Endothelial cell of umbilical vein (primary cell): ENCODE data around the gene NKX2-4. TPM values are rescaled to one million over a fixed set of nuclear protein-coding genes. Genes with fewer than 3 reads are reported as not detected.
"Not testable (repeated sequence)": the region's sequence is repeated elsewhere in the genome, so short reads cannot be mapped to it uniquely, and the experiment has no call there.

ENCODE experiments used
- BruUV-seq: library from RNA; stranded (reverse); fragments of 400-500 nt; replicated peaks from 2 replicates; lab custom pipeline; 2021; lab: Mats Ljungman, UMichigan
- CTCF ChIA-PET: fragments of 300-600, 350-600 bp; sonication (Branson Sonifier 250); formaldehyde crosslinking; loops from one replicate; lab custom pipeline; 2021; ENCODE audit warnings: antibody characterized with exemption, inconsistent platforms; lab: Charles Lee
- POLR2A ChIA-PET: fragments of 300-600, 350-600 bp; sonication (Branson Sonifier 250); formaldehyde crosslinking; loops from one replicate; lab custom pipeline; 2021; ENCODE audit warnings: antibody characterized with exemption, inconsistent platforms; lab: Charles Lee
- DNase-seq: peaks from one replicate; pipeline ENCODE4 v3.0.0-alpha.2; 2011; ENCODE audit warnings: low read depth, low spot score
- FAIRE-seq: peaks from 2 replicates; lab custom pipeline; 2011; peaks lifted over from hg19 to GRCh38; lab: Jason Lieb, UNC
- H2AFZ ChIP-seq: 2 replicates; pipeline ENCODE4 v1.6.0; 2012; ENCODE audit warnings: low read depth, low read length, control low read depth, inconsistent platforms
- H3K27ac ChIP-seq: 2 replicates; pipeline ENCODE4 v1.5.1; 2011; ENCODE audit warnings: low read depth, mild to moderate bottlenecking, control low read depth, low read length, moderate library complexity; ENCODE audit not compliant: insufficient read depth
- H3K27me3 ChIP-seq, 2 experiments: 2 replicates each; pipeline versions ENCODE4 v1.6.0 to v1.6.1; 2011; ENCODE audit warnings: low read length in 2 of 2, mixed read lengths in 1 of 2; ENCODE audit not compliant: control insufficient read depth in 2 of 2, insufficient read depth in 2 of 2
- H3K36me3 ChIP-seq, 2 experiments: 2 replicates in 1 of 2; 3 replicates in 1 of 2; pipeline ENCODE4 v1.5.1; 2011; ENCODE audit warnings: low read length in 2 of 2, mild to moderate bottlenecking in 1 of 2, moderate library complexity in 1 of 2; ENCODE audit not compliant: control insufficient read depth in 2 of 2, insufficient read depth in 2 of 2; ENCODE audit errors: extremely low read depth in 1 of 2
- H3K4me1 ChIP-seq: 3 replicates; pipeline ENCODE4 v1.5.1; 2011; ENCODE audit warnings: mild to moderate bottlenecking, low read length; ENCODE audit not compliant: control insufficient read depth, insufficient read depth; ENCODE audit errors: extremely low read depth
- H3K4me2 ChIP-seq: 2 replicates; pipeline ENCODE4 v1.6.1; 2011; ENCODE audit warnings: low read length, control low read depth, mixed read lengths; ENCODE audit not compliant: insufficient read depth
- H3K4me3 ChIP-seq, 3 experiments: fragments of 200-600 bp in 1 of 3; sonication (generic), shearing (Covaris generic) in 1 of 3; replicated peaks in 1 of 3; 2 replicates each; pipeline ENCODE4 v1.5.1; 2011 to 2016; ENCODE audit warnings: control low read depth in 3 of 3, low read length in 3 of 3, mild to moderate bottlenecking in 2 of 3, inconsistent platforms in 1 of 3, low read depth in 1 of 3, moderate library complexity in 1 of 3; ENCODE audit not compliant: insufficient read depth in 1 of 3
- H3K79me2 ChIP-seq: 2 replicates; pipeline ENCODE4 v1.6.0; 2012; ENCODE audit warnings: low read length, inconsistent platforms; ENCODE audit not compliant: control insufficient read depth, insufficient read depth
- H3K9ac ChIP-seq: replicated peaks from 2 replicates; pipeline ENCODE3; 2011; ENCODE audit warnings: low read length, control low read depth; ENCODE audit not compliant: insufficient read depth; ENCODE audit errors: extremely low read depth
- H3K9me1 ChIP-seq: replicated peaks from 3 replicates; pipeline ENCODE4 v1.6.0; 2011; ENCODE audit warnings: mild to moderate bottlenecking, low read length; ENCODE audit not compliant: control insufficient read depth, insufficient read depth; ENCODE audit errors: extremely low read depth
- H3K9me3 ChIP-seq: replicated peaks from 2 replicates; pipeline ENCODE4 v1.5.1; 2012; ENCODE audit warnings: low read length, inconsistent platforms; ENCODE audit not compliant: control insufficient read depth, insufficient read depth
- H4K20me1 ChIP-seq: replicated peaks from 2 replicates; pipeline ENCODE3; 2011; ENCODE audit warnings: mild to moderate bottlenecking, low read length; ENCODE audit not compliant: control insufficient read depth, insufficient read depth; ENCODE audit errors: extremely low read depth
- EZH2 ChIP-seq: IDR thresholded peaks from 2 replicates; pipeline ENCODE4 v1.6.1; 2012; ENCODE audit warnings: borderline replicate concordance, low read depth, mild to moderate bottlenecking, moderate library complexity, low read length, inconsistent platforms; ENCODE audit not compliant: severe bottlenecking
- FOS ChIP-seq: IDR thresholded peaks from 2 replicates; pipeline ENCODE4 v1.6.1; 2011; ENCODE audit warnings: mild to moderate bottlenecking, low read length, moderate library complexity, borderline replicate concordance; ENCODE audit not compliant: insufficient read depth
- GATA2 ChIP-seq: IDR thresholded peaks from 2 replicates; pipeline ENCODE4 v1.7.0; 2011; ENCODE audit warnings: low read depth, mild to moderate bottlenecking, moderate library complexity, mixed read lengths, low read length; ENCODE audit not compliant: insufficient read length, insufficient read depth
- JUN ChIP-seq: IDR thresholded peaks from 2 replicates; pipeline ENCODE4 v1.6.1; 2011; ENCODE audit warnings: borderline replicate concordance, low read depth; ENCODE audit not compliant: insufficient read length, insufficient read depth
- MYC ChIP-seq: IDR thresholded peaks from one replicate; pipeline ENCODE4 v1.6.1; 2011; ENCODE audit warnings: mild to moderate bottlenecking, low read depth, low read length
- POLR2A ChIP-seq: IDR thresholded peaks from 2 replicates; pipeline ENCODE4 v1.6.1; 2012; ENCODE audit warnings: low read depth, mild to moderate bottlenecking, control low read depth, low read length
- POLR2AphosphoS5 ChIP-seq: IDR thresholded peaks from 2 replicates; pipeline ENCODE4 v1.6.1; 2012; ENCODE audit warnings: low read depth, mild to moderate bottlenecking, control low read depth, low read length, moderate library complexity; ENCODE audit not compliant: insufficient read depth
- dilution Hi-C: fragments of 300-500 bp; cut with MboI; formaldehyde crosslinking; loops from one replicate; pipeline ENCODE4 v1.15.0; 2019; ENCODE audit warnings: low sequenced_read_pairs; ENCODE audit not compliant: extremely low pct_ligation_motif_present
- intact Hi-C: fragments of 100-400 bp; cut with micrococcal nuclease; formaldehyde crosslinking; loops from one replicate; pipeline ENCODE4 v1.10.0; 2022
- polyA plus RNA-seq, 4 experiments: library from polyadenylated mRNA; depleted of rRNA in 3 of 4; stranded (reverse) in 3 of 4; unstranded in 1 of 4; fragments of >200 nt; gene quantifications; 2 replicates each; pipeline versions ENCODE4 v1.2.1 to v1.2.3, GENCODE V29; 2011 to 2012; ENCODE audit warnings: missing spikeins in 1 of 4
- total RNA-seq: library from RNA; stranded (reverse); gene quantifications from 2 replicates; pipeline ENCODE4 v1.2.3, GENCODE V29; 2021
- TF ChIP-seq, protein P1 (sequence below): IDR thresholded peaks from 2 replicates; pipeline ENCODE4 v1.6.1; 2011; ENCODE audit not compliant: insufficient read depth, insufficient read length
- TF ChIP-seq, protein P2 (sequence below), 2 donors: IDR thresholded peaks; 1 replicate in 1 of 2; 2 replicates in 1 of 2; pipeline ENCODE4 v1.5.1; 2011; ENCODE audit warnings: low read length in 2 of 2, mild to moderate bottlenecking in 2 of 2, moderate library complexity in 2 of 2, control low read depth in 1 of 2, inconsistent platforms in 1 of 2, low read depth in 1 of 2; ENCODE audit not compliant: insufficient read depth in 1 of 2; ENCODE audit errors: extremely low read depth in 1 of 2

Gene NKX2-4
- total and polyA plus RNA-seq, 2 donors (not counting 3 experiments of a cell fraction or from before 2014, with no cell fraction given): not detected

DNA sequence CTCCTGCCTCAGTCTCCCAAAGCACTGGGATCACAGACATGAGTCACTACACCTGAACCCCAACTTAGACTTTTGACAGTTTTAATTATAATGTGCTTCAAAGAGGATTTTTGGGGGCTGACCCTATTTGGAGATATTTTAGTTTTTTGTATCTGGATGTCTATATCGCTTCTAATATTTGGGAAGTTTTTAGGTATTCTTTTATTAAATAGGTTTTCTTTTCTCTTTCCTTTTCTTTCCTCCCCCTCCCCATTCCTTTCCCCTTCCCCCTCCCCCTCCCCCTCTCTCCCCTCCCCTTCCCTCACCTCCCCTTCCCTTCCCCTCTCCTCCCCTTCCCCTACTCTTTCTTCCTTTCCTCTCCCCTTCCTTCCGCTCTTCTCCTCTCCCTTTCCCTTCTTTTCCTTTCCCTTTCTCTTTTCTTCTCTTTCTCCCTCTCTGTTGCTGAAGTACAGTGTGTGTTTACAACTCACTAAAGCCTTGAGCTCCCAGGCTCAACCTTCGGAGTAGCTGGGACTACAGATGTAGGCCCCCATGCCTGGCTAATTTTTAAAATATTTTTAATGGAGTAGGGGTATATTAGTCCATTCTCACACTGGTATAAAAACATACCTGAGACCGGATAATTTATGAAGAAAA lies 24.4 kb upstream of the NKX2-4 start:
- Histone ChIP-seq H3K4me2 (no peak overlapping the region), H3K27me3 (no peaks in the 10 kb centered on the region), H2AFZ (no peak overlapping the region), H3K4me3 (no peak overlapping the region), H4K20me1 (no peaks in the 10 kb centered on the region), H3K4me1 (no peaks in the 10 kb centered on the region), H3K36me3 (no peaks in the 10 kb centered on the region), H3K9me1 (no peaks in the 10 kb centered on the region), H3K9me3 (no peaks in the 10 kb centered on the region), H3K79me2 (no peaks in the 10 kb centered on the region), H3K9ac (no peak overlapping the region), H3K27ac (no peak overlapping the region)
- no peak for FAIRE-seq
- TF ChIP-seq EZH2 (no peak), MYC (no peak), FOS (no peak), POLR2AphosphoS5 (no peak), GATA2 (no peak), POLR2A (no peak), JUN (no peak)
- TF ChIP-seq, protein P1, sequence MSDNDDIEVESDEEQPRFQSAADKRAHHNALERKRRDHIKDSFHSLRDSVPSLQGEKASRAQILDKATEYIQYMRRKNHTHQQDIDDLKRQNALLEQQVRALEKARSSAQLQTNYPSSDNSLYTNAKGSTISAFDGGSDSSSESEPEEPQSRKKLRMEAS: no peak
- TF ChIP-seq, protein P2, sequence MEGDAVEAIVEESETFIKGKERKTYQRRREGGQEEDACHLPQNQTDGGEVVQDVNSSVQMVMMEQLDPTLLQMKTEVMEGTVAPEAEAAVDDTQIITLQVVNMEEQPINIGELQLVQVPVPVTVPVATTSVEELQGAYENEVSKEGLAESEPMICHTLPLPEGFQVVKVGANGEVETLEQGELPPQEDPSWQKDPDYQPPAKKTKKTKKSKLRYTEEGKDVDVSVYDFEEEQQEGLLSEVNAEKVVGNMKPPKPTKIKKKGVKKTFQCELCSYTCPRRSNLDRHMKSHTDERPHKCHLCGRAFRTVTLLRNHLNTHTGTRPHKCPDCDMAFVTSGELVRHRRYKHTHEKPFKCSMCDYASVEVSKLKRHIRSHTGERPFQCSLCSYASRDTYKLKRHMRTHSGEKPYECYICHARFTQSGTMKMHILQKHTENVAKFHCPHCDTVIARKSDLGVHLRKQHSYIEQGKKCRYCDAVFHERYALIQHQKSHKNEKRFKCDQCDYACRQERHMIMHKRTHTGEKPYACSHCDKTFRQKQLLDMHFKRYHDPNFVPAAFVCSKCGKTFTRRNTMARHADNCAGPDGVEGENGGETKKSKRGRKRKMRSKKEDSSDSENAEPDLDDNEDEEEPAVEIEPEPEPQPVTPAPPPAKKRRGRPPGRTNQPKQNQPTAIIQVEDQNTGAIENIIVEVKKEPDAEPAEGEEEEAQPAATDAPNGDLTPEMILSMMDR (IDR thresholded peaks at IDR 0.05; ENCODE audit: extremely low read depth in 1 of 2, insufficient read depth in 1 of 2, low read depth in 1 of 2, low read length in 2 of 2): no peak
- dilution Hi-C loops: no loop called here
- DNase-seq: no peak
- POLR2A ChIA-PET: no interaction called here
- intact Hi-C loops: no loop called here
- no TSS peak for BruUV-seq
- CTCF ChIA-PET: no interaction called here

- H3K79me2 ChIP-seq, CTCF ChIA-PET, H3K27ac ChIP-seq, FAIRE-seq, H3K9me1 ChIP-seq, H3K4me3 ChIP-seq, H3K36me3 ChIP-seq, H4K20me1 ChIP-seq, H3K9me3 ChIP-seq, H3K27me3 ChIP-seq, dilution Hi-C loops, H2AFZ ChIP-seq, BruUV-seq, H3K4me1 ChIP-seq, H3K9ac ChIP-seq, POLR2A ChIA-PET, intact Hi-C loops, H3K4me2 ChIP-seq, DNase-seq: not testable (repeated sequence)
Observed at GRCh38 chr20:21419147-21419546, 21.8 kb upstream of the NKX2-4 start.

DNA sequence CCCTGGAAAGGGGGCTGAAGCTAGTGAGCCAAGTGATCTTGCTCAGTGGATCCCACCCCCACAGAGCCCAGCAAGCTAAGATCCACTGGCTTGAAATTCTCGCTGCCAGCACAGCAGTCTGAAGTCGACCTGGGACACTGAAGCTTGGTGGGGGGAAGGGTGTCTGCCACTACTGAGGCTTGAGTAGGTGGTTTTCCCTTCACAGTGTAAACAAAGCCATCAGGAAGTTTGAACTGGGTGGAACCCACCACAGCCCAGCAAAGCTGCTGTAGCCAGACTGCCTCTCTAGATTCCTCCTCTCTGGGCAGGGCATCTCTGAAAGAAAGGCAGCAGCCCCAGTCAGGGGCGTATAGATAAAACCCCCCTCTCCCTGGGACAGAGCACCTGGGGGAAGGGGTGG lies 16.7 kb upstream of the NKX2-4 start:
- H3K4me3 ChIP-seq, H3K9me3 ChIP-seq, H4K20me1 ChIP-seq, dilution Hi-C loops, H3K9ac ChIP-seq, H3K36me3 ChIP-seq, H3K79me2 ChIP-seq, H3K4me2 ChIP-seq, H3K27ac ChIP-seq, FAIRE-seq, POLR2A ChIA-PET, intact Hi-C loops, H3K4me1 ChIP-seq, DNase-seq, H3K27me3 ChIP-seq, CTCF ChIA-PET, BruUV-seq, H2AFZ ChIP-seq, H3K9me1 ChIP-seq: not testable (repeated sequence)
